Fibroblast of peridontal ligament (primary cell): ENCODE data around the gene UBA6.
"Not testable (repeated sequence)": the region's sequence is repeated elsewhere in the genome, so short reads cannot be mapped to it uniquely, and the experiment has no call there.

Experiments
- DNase-seq: peaks from one replicate; pipeline ENCODE4 v3.0.0-alpha.2; 2010; ENCODE audit errors: extremely low read depth

The UBA6 gene

DNA sequence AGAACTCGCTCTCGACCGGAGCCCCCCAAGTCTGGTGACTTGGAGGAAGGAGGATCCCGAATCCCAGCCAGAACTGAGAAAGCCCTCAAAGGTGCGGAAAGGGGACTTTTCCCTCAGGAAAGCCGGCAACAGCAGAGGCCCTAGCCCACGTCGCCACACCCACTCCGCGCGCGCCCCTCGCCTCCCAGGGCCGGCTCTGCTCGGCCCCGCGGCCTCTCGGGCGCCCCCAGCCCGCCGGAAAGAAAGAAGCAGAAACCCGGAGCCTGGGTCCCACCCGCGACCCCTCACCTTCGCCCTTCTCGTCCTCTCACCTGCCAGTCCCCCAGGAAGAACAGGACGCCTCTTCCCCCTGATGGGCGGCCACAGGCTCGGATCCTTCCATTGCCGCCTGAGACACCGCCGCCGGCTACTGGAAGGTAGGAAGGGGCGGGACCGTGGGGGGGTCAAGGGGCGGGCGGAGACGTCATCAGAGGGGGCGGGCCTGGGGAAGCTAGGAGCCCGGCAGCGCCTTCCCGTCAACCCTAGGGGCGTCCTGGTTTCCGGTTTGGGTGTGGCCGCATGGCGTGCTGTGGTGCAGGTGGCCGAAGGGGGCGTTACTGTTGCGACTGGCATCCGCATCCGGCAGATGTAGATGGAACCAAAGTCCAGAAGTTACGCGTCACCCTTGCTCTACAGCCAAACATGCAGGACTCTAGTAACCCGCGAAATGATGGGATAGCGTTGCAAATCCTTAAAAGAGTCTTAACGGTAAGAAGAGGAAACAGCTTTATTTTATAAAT is at the start of gene UBA6:
Gene UBA6, minus strand, starts transcription at position 418 of the 779 bp plus-strand sequence. Its CDS starts 36 bp downstream, at position 382.
- peak; percentile 93 for DNase-seq

DNA sequence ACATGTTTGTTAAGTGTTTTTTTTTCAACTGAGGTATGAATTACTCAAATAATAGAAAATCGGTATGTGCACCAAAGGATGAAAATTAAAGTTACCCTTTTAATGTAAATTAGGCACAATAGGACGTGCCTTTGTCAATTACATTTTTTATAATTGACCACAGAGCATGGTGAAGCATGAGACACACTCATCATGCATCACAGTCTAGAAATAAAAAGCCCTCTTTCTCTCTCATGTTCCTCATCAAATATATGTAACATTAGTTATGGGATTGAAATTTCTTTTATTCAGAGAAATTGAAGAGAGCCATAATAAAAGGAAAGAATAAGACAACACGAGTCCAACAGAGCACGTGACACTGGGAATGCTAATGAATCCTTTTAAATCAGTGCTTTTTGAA is 49.7 kb upstream of the UBA6 start:
- no peak for DNase-seq

DNA sequence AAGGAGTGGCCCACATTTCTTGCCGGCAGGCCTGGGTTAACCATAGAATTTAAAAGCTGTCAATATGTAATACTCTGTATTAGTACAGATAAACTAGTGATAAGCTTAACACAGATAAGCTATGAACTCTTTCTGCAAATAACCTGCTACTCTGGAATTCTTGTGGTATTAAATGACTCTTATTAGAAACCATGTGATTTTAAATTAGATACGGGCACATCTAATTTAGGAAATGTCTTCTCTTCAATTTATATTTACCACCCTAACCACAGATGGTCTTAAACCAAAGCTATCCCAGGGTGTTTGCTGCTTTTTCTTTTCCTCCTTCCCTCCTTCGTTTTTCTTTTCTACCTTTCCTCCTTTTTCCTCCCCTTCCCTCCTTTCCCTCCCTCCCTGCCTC is 48.3 kb upstream of the UBA6 start:
- no peak for DNase-seq

DNA sequence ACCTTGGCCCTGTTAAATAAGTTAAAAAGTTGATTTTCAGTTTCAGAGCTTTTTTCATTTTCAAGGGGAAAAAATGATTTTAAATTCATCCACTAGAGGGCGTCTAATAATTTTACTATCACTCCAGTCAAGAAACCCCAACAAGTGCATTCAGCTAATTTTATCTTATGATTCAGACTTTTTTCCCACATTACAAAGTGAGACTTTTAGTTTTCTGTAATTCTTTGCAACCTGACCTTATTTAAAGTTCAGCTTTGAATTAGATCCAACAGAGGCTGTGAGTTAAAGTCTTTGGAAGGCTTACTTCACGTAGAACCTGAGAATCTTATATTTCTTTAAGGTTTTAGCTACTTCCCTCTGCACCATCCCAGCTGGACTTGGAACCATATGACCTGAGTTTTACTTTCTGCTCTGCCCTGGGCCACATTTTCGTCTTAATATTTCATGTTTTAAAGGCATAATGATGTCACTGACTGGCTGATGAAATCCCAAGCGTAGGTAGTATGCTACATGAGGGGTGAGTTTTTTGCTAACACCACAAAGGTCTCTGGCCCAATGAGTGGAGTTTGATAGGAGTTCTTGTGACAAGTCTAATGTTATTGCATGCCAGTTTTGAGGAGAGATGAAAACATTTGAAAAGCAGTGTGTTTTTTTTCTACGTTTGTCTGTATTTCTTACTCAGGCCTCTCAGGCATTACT is 46.0 kb upstream of the UBA6 start:
- peak; percentile 71 for DNase-seq

DNA sequence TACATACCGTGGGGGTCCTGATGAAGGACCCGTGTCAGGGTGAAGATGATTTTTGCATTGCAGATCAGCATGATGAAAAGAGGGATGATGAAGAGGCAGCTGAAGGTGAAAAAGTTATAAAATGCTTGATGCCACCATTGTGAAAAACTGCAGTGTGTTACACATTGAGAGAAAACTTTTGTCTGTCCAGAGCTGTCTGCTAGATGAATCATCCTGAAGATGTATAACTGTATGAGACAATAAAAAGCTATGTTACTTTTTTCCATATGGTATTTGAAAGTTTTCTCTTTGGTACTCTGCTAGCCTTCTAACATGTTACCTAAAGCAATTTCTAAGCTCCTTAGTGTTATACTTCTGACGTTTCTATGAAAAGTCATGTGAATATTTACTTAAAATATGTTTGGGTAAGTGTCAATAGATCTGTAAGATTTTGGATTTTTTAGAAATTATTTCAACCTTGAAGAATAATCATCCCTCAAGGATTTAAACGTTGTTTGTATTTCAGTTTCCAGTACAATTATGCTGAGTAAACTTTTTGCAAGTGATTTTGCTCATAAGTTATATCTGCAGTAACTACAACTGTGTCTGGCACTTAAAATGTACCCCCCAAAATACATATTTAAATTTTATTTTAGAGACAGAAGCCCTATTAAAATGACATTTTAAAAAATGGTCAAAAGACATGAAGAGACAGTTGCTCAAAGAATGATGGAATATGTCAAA is 43.8 kb upstream of the UBA6 start:
- DNase-seq, result peak; percentile 27

DNA sequence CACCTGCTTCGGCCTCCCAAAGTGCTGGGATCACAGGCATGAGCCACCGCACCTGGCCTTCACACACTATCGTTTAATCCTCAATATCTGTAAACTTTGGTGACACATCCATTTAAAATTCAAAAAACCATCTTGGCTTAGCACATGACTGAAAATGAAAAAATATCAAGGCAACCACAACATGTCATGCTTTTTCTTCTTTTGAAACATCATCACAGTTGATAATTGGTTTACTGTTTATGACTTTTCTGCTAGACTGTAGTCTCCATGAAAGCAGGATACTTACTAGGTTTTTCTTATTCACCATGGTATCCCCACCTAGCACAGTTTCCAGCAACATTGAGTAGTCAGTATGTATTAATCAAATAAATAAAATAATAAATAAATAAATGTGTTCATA is 42.2 kb upstream of the UBA6 start:
- no peak for DNase-seq

DNA sequence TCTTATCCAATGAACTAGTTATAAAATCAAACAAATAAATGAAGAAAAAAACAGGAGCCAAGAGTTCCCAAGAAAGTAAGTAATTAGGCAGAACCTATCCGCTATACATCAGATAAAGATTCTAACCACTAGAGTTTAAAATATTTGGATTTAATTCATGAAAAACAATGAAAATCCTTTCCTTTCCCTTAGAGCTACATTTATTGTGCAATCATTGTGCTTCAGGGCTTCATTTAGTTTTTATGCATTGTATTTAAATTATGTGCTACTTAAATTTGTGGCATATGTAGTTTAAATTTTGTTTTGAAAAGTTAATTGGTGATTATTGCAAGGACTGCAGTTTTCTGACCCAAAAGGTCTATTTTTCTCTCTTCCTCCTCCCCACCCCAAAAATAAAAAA is 35.3 kb upstream of the UBA6 start:
- no peak for DNase-seq

DNA sequence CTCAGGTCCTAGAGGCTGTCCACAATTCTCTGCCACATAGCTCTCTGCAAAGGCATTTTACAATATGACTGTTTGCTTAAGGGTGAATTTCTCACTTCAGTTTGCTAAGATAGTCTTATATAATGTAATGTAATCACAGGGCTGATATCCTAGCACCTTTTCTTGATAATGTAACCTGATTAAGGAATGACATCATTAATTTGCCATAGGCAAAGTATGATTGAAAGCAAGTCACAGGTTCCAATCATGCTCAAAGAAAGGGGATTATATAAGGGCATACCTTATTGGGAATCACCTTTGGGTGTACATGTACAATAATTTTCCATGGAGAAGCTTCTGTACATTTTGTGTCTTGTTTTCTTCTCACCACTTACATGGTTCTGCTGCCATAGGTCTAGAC is 34.4 kb upstream of the UBA6 start:
- no peak for DNase-seq

DNA sequence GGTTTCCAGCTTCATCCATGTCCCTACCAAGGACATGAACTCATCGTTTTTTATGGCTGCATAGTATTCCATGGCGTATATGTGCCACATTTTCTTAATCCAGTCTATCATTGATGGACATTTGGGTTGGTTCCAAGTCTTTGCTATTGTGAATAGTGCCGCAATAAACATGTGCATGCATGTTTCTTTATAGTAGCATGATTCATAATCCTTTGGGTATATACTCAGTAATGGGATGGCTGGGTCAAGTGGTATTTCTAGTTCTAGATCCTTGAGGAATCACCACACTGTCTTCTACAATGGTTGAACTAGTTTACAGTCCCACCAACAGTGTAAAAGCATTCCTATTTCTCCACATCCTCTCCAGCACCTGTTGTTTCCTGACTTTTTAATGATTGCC is 29.6 kb upstream of the UBA6 start:
- not testable (repeated sequence) for DNase-seq

DNA sequence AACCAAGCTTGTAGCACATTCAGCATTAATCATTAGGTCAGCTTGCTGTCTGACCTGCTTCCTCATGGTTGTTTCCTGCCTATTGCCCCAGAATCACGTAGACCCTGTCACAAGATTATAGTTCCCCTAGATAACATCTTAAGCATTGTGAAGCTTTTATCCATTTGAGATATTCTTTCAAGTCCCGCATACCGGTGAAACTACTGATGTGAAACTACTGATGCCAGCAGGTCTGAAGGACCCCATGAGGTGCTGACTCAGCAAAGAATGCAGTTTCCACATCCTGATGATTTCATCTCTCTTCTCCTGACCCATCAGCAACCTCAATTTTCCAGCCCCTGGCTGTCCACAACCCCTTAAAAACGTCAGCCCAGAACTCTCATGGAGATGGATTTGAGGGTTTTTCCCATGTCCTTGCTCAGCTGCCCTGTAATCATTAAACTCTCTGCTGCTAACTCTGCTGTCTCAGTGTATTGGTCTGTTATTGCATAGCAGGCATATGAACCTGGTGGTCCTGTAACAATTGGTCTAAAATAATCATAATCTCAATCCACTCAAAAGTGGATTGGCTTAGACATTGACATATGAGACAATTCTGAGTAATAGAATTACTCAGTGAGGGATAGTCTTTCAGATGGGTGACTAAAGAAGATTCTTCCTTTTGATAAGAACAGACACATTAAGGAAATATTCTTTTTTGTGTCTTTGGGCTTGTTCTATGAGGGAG is 26.3 kb upstream of the UBA6 start:
- DNase-seq, result peak; percentile 33

DNA sequence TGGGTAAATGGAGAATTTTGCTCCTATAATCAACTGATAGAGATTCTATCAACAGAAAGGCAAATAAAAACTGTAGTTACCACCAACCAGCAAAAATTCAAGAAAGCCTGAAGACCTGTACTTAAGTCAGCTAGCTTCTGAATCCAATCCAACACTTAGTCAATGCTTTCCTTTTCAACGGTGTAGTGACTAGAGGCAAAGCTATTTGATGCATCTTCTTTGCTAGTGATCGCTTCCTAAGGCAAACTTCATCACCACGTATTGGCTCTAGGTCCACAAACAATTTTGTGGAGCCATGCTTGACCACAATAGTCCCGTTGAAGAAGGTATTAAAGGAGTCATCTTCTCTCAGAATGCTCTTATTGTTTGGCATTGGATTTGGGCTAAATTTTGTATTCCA is 25.0 kb upstream of the UBA6 start:
- DNase-seq, result no peak

DNA sequence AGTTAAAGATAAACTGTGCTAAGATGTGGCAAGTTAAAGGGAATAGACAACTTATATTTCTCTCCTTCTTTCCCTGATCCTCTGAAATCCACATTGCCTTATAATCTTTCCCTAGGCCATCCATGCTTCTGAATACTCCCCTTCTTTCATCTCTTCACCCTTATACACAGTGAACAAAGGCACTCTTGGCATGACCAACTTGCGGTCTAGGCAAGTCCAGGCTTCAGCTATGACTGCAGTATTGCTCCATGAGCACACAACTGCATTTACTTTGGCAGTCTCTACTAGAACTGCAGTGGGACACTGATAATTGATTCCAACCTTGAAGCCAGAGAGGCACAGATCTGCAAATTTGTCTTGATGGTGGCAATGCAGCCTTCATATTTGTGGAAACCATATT is 24.2 kb upstream of the UBA6 start:
- DNase-seq, result no peak

DNA sequence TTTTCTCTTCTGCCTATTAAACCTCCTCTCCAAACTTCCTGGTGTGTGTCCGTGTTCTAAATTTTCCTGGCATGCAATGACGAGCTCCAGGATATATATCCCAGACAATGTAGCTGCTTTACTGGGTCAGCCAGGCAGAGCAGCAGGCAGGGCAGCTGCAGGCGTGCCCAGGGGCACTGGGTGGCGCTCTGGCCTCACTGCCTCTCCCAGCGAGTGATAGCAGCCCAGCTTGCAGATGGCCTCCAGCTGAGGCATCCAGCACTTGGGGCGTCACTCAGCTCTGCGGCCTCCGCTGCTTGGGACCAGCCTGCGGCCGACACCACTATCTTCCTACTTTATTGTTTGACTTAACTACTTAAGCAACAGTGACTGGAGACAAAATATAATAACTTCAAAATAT is 23.0 kb upstream of the UBA6 start:
- DNase-seq, result no peak

DNA sequence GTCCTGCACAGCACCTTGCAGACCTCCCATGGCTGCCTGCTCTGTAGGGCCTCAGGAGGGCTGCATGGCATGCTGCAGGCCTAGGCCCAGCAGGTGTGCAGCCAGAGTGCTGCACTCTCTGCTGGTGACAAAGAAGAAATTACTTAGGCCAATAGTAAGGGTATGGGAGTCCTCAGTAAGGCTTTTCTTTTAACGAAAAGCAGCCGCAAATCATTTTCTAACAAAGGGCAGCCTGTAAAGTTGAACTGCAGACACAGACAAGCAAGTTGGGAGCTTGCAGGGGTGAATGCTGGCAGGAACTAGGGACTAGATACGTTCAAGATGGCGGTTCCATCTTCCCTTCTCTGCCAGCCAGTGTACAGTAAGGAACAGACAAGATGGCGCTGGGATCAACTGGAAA is 22.4 kb upstream of the UBA6 start:
- DNase-seq, result no peak

DNA sequence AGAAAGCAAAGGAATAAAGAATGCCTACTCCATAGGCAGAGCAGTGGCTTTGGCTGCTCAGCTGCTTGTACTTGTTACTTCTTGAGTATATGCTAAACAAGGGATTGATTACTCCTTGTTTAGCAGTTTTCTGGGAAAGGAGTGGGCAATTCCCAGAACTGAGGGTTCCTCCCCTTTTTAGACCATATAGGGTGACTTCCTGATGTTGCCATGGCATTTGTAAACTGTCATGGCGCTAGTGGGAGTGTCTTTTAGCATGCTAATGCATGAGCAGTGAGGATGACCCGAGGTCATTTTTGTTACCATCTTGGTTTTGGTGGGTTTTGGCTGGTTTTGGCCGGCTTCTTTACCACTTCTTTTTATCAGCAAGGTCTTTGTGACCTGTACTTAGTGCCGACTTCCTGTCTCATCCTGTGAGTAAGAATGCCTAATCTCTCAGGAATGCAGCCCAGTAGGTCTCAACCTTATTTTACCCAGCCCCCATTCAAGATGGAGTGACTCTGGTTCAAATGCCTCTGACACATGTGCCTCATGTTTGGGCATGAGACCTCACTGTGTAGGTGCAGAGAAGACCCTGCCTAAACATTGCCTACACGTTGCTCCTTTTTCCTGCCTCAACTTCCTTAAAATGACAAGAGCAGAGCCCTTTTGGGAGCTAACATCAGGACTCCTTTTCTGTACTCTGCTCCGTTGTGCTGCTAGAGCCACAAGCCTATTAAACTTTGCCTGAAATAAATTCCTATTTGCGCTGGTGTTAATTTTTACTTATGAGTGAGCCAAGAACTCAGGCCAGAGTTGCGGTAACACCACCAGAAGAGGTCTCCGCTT is 21.0 kb upstream of the UBA6 start:
- DNase-seq, result no peak

DNA sequence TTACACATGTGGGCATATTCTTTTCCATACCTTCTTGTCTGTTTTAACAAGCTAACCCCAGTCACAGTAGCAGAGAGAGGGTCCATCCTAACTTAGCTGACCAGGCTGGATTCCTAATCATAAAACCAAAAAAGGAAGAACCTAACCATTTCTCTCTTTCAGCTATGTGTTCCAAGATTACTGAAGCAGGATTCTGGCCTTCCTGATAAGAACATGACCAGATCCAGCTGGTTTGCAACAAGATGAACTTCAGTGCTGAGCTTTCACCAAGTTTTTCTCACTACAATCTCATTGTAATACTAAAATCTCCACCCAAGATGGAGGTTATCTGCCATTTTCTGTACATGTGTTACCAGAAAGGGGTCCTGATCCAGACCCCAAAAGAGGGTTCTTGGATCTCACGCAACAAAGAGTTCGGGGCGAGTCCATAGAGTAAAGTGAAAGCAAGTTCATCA is 20.4 kb upstream of the UBA6 start:
- no peak for DNase-seq

DNA sequence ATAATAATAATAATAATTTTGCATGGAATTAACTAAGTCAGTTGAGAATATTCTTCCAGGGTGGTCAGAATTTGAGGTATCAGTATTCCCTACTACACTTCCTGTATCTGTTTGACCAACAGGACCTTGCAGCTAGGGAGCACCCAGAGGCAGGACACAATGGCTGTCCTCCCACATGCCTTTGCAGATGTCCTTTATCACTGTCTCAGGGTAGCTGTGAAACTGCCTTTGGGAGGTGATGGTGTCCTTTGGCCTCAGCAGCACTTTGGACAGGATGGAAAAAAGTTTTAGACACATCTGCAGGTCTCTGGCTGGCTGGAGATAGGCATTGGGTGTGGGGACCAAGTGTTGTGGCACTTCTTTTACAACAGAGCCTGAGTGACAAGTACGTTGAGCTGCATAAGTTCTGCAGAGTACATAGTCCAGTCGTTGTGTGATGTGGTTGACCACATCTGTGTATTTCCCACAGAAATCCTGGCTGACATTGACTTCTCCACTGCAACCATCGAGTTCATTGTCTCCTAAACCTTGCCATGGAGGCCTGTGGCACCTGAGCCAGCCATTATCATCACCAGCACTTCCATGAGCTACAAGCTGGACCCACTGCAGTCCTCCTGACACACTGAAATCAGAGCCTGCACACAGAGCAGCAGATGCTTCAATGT is 19.1 kb upstream of the UBA6 start:
- DNase-seq, result no peak

DNA sequence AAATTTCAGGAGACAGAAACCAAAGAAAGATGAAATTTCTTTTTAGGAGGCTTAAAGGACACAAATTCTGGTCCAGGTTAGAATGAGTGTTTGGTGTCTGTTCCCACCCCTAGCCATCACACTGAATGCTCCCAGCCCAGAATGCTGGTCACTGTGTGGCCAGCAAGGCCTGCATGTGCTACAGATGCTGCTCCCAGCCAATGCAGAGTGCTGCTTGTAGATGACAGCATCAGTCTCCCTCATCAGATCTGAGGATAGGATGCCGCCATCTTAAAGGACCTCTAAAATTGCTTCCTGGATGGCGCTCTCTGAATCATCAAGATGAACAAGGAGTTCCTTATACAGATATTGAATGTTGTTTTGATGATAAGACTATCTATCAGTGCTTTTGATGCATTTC is 17.9 kb upstream of the UBA6 start:
- DNase-seq, result no peak

DNA sequence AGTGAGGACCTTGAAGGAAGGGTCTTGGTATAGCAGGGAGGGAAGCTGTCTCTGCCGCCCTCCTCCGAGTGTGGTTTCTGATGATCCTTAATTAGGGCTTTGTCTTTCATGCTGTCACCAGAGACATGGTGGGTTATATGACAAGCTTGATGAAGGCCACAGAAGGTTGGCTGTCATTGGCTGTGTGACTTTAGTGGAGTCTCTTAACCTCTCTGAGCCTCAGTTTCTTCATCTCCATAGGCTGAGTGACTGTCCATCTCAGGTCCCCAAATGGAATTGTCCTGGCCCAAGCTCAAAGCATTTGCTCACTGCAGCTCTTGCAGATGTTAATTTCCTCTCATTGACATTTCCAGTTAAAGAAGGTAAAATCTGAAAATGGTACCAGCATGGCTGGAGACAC is 16.6 kb upstream of the UBA6 start:
- DNase-seq, result no peak

DNA sequence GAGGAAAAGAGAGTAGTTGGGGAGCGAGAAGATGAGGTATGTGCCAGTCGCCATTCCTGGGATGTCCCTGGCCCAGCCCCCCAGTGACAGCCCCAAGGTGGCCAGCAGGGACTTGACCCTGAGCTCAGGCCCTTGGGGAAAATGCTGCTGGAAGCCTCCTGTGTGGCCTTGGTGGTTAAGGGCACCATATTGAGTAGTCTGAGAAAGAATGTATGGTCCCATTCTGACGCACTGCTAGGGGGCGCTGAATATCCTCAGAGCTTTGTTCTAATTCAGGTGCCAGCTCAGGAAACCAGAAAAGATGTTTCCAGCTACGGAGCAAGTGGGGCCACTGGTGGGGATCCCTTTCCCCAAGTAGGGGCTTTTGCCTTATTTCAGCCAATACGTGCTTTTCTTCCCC is 14.0 kb upstream of the UBA6 start:
- no peak for DNase-seq

DNA sequence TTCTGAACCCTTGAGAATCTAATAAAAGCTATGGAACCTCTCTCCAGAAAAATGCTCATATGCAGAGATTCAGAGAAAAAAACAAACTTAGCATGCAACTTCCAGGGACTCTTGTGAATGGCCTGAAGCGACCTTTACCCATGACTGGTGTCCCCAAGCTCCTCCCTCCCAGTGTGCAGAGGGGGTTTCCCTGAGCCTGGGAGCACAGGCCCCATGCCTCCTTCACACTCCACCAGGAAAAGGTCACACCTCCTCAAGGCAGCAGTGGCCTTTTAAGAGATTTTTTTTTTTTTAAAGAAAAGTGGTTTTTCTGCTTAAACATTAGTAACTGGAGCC is 13.3 kb upstream of the UBA6 start:
- DNase-seq, result no peak
